Uterus (tissue), 2 donors: ENCODE measurements around the gene DMC1.

Source experiments
- CTCF ChIP-seq, 4 experiments: fragments of 200-600 bp in 2 of 4; fragments of 450-650 bp in 2 of 4; sonication (generic) in 2 of 4; IDR thresholded peaks; one replicate each; pipeline ENCODE4 v1.5.1; 2016 to 2019; ENCODE audit warnings: antibody characterized with exemption in 4 of 4, mild to moderate bottlenecking in 2 of 4, moderate library complexity in 1 of 4
- POLR2A ChIP-seq, 2 donors: fragments of 450-650 bp; IDR thresholded peaks; one replicate each; pipeline ENCODE4 v1.6.1; 2016; ENCODE audit warnings: antibody characterized with exemption in 2 of 2, mild to moderate bottlenecking in 1 of 2, moderate library complexity in 1 of 2

- TF ChIP-seq CTCF (IDR thresholded peaks at IDR 0.05) (peak in 1 of 4 experiments; percentile 19), POLR2A (IDR thresholded peaks at IDR 0.05) (peak; percentile 50 to 58)
These were observed 63.6 kb downstream of the DMC1 start, which contains the start of gene DDX17 for GRCh38 chr22:38506118-38506962.
